Activated T-helper 17 cell treated with anti-CD3 and anti-CD28 coated beads, Interleukin-2, amount 50 U/mL, for 72 hours (primary cell): ENCODE results near the gene TASP1. TPM values are rescaled to one million over a fixed set of nuclear protein-coding genes. Genes with fewer than 3 reads are reported as not detected.

Experiments
- ATAC-seq: fragments of 150-1000 bp; cut with Tn5 transposase; replicated peaks from 2 replicates; pipeline ENCODE4 v1.10.0; 2021; ENCODE audit warnings: mild to moderate bottlenecking, moderate library complexity
- H3K27ac Mint-ChIP-seq: one replicate; pipeline ENCODE4 v1.8.0; 2022; ENCODE audit warnings: mixed read lengths
- H3K27me3 Mint-ChIP-seq: one replicate; pipeline ENCODE4 v1.8.0; 2022; ENCODE audit warnings: mixed read lengths
- H3K36me3 Mint-ChIP-seq: one replicate; pipeline ENCODE4 v1.8.0; 2022; ENCODE audit warnings: low read depth, mild to moderate bottlenecking, mixed read lengths
- H3K4me1 Mint-ChIP-seq: one replicate; pipeline ENCODE4 v1.8.0; 2022; ENCODE audit warnings: mixed read lengths
- H3K4me3 Mint-ChIP-seq: one replicate; pipeline ENCODE4 v1.8.0; 2022; ENCODE audit warnings: mild to moderate bottlenecking, mixed read lengths
- H3K9me3 Mint-ChIP-seq: one replicate; pipeline ENCODE4 v1.8.0; 2022; ENCODE audit warnings: mixed read lengths
- total RNA-seq, 2 donors: library from RNA; stranded (reverse); gene quantifications; one replicate each; pipeline ENCODE4 v1.2.3, GENCODE V29; 2022

The TASP1 gene
- total RNA-seq, 2 donors from 2014 or later, result 8.6 to 11.2 TPM

- Mint-ChIP-seq H3K4me3 (no peak overlapping the region), H3K36me3 (peaks cover 11% of the 10 kb centered on the region), H3K27me3 (no peaks in the 10 kb centered on the region), H3K4me1 (no peaks in the 10 kb centered on the region), H3K9me3 (peaks cover 16% of the 10 kb centered on the region), H3K27ac (no peak overlapping the region)
- ATAC-seq, result no peak
Measured at GRCh38 chr20:13441388-13441787, 197.3 kb downstream of the TASP1 start.

GRCh38 chr20:13436530-13436929 lies 202.2 kb downstream of the TASP1 start:
- Mint-ChIP-seq H3K9me3 (peaks cover 12% of the 10 kb centered on the region), H3K4me3 (no peak overlapping the region), H3K27ac (no peak overlapping the region), H3K4me1 (peaks cover under 1% of the 10 kb centered on the region), H3K36me3 (peaks cover 42% of the 10 kb centered on the region), H3K27me3 (no peaks in the 10 kb centered on the region)
- ATAC-seq, result no peak

- H3K36me3 Mint-ChIP-seq, result peaks cover 60% of the 10 kb centered on the region
- no peaks in the 10 kb centered on the region for H3K27me3 Mint-ChIP-seq
- no peak overlapping the region for H3K4me3 Mint-ChIP-seq
- ATAC-seq, result no peak
- no peak overlapping the region for H3K27ac Mint-ChIP-seq
- H3K4me1 Mint-ChIP-seq, result peaks cover 10% of the 10 kb centered on the region
- H3K9me3 Mint-ChIP-seq, result peaks cover 4% of the 10 kb centered on the region
Measured at GRCh38 chr20:13432126-13432525, 206.6 kb downstream of the TASP1 start.

GRCh38 chr20:13430346-13431002 lies 208.3 kb downstream of the TASP1 start:
- peak; percentile 89 for ATAC-seq
- peaks cover 10% of the 10 kb centered on the region for H3K4me1 Mint-ChIP-seq
- H3K4me3 Mint-ChIP-seq, result peak overlapping the region; percentile 19
- peak overlapping the region; percentile 70 for H3K27ac Mint-ChIP-seq
- H3K36me3 Mint-ChIP-seq, result peaks cover 60% of the 10 kb centered on the region
- H3K9me3 Mint-ChIP-seq, result peaks cover 4% of the 10 kb centered on the region
- H3K27me3 Mint-ChIP-seq, result no peaks in the 10 kb centered on the region

- Mint-ChIP-seq H3K4me3 (no peak overlapping the region), H3K36me3 (peaks cover 43% of the 10 kb centered on the region), H3K27me3 (no peaks in the 10 kb centered on the region), H3K4me1 (peaks cover 10% of the 10 kb centered on the region), H3K9me3 (peaks cover 4% of the 10 kb centered on the region), H3K27ac (no peak overlapping the region)
- ATAC-seq, result no peak
Measured at GRCh38 chr20:13428684-13429083, 210.0 kb downstream of the TASP1 start.

GRCh38 chr20:13426870-13427269 lies 211.9 kb downstream of the TASP1 start:
- Mint-ChIP-seq H3K27ac (no peak overlapping the region), H3K27me3 (no peaks in the 10 kb centered on the region), H3K9me3 (peaks cover 4% of the 10 kb centered on the region), H3K36me3 (peaks cover 30% of the 10 kb centered on the region), H3K4me1 (peaks cover 14% of the 10 kb centered on the region), H3K4me3 (no peak overlapping the region)
- no peak for ATAC-seq

- Mint-ChIP-seq H3K4me3 (no peak overlapping the region), H3K27me3 (no peaks in the 10 kb centered on the region)
- no peak for ATAC-seq
Measured at GRCh38 chr20:13425381-13426135, 213.2 kb downstream of the TASP1 start.

GRCh38 chr20:13424174-13424833 lies 214.4 kb downstream of the TASP1 start:
- Mint-ChIP-seq H3K9me3 (no peaks in the 10 kb centered on the region), H3K4me3 (no peak overlapping the region)
- ATAC-seq, result no peak

More at GRCh38 chr20:13425381-13426135, 213.2 kb downstream of the TASP1 start:
- Mint-ChIP-seq H3K4me1 (peaks cover 4% of the 10 kb centered on the region), H3K36me3 (peaks cover 19% of the 10 kb centered on the region), H3K27ac (no peak overlapping the region), H3K9me3 (no peaks in the 10 kb centered on the region)

GRCh38 chr20:13423472-13424173 lies 215.1 kb downstream of the TASP1 start:
- no peaks in the 10 kb centered on the region for H3K9me3 Mint-ChIP-seq
- no peak for ATAC-seq
- no peak overlapping the region for H3K4me3 Mint-ChIP-seq
- H3K4me1 Mint-ChIP-seq, result peaks cover 4% of the 10 kb centered on the region
- peaks cover under 1% of the 10 kb centered on the region for H3K36me3 Mint-ChIP-seq
- no peaks in the 10 kb centered on the region for H3K27me3 Mint-ChIP-seq
- H3K27ac Mint-ChIP-seq, result no peak overlapping the region

More at GRCh38 chr20:13424174-13424833, 214.4 kb downstream of the TASP1 start:
- Mint-ChIP-seq H3K27ac (no peak overlapping the region), H3K36me3 (peaks cover 7% of the 10 kb centered on the region), H3K27me3 (no peaks in the 10 kb centered on the region), H3K4me1 (peaks cover 4% of the 10 kb centered on the region)

GRCh38 chr20:13422637-13423036 lies 216.1 kb downstream of the TASP1 start:
- ATAC-seq, result no peak
- H3K4me1 Mint-ChIP-seq, result peaks cover 4% of the 10 kb centered on the region
- no peak overlapping the region for H3K27ac Mint-ChIP-seq
- H3K27me3 Mint-ChIP-seq, result no peaks in the 10 kb centered on the region
- H3K36me3 Mint-ChIP-seq, result peaks cover 7% of the 10 kb centered on the region
- H3K4me3 Mint-ChIP-seq, result no peak overlapping the region
- H3K9me3 Mint-ChIP-seq, result no peaks in the 10 kb centered on the region

- Mint-ChIP-seq H3K36me3 (peaks cover 26% of the 10 kb centered on the region), H3K4me1 (peaks cover 4% of the 10 kb centered on the region), H3K4me3 (no peak overlapping the region), H3K9me3 (no peaks in the 10 kb centered on the region), H3K27ac (no peak overlapping the region), H3K27me3 (no peaks in the 10 kb centered on the region)
- no peak for ATAC-seq
Measured at GRCh38 chr20:13420625-13421024, 218.1 kb downstream of the TASP1 start.

GRCh38 chr20:13419477-13419876 lies 219.3 kb downstream of the TASP1 start:
- peaks cover 4% of the 10 kb centered on the region for H3K4me1 Mint-ChIP-seq
- peaks cover 37% of the 10 kb centered on the region for H3K36me3 Mint-ChIP-seq
- H3K27ac Mint-ChIP-seq, result no peak overlapping the region

GRCh38 chr20:13418263-13419229 lies 220.2 kb downstream of the TASP1 start:
- Mint-ChIP-seq H3K4me3 (no peak overlapping the region), H3K36me3 (peaks cover 37% of the 10 kb centered on the region), H3K27me3 (no peaks in the 10 kb centered on the region), H3K9me3 (no peaks in the 10 kb centered on the region), H3K4me1 (peaks cover 4% of the 10 kb centered on the region), H3K27ac (no peak overlapping the region)
- no peak for ATAC-seq

More at GRCh38 chr20:13419477-13419876, 219.3 kb downstream of the TASP1 start:
- Mint-ChIP-seq H3K4me3 (no peak overlapping the region), H3K27me3 (no peaks in the 10 kb centered on the region), H3K9me3 (no peaks in the 10 kb centered on the region)
- no peak for ATAC-seq
